CD4-positive, alpha-beta memory T cell (primary cell): ENCODE results near the gene AGAP9. TPM values are rescaled to one million over a fixed set of nuclear protein-coding genes. Genes with fewer than 3 reads are reported as not detected.
"Not testable (repeated sequence)": the region's sequence is repeated elsewhere in the genome, so short reads cannot be mapped to it uniquely, and the experiment has no call there.

Experiments used
- CTCF ChIA-PET: fragments of 350-600 bp; sonication (Branson Sonifier 250); formaldehyde crosslinking; loops from one replicate; lab custom pipeline; 2021; ENCODE audit warnings: inconsistent platforms; ENCODE audit not compliant: partially characterized antibody; lab: Charles Lee
- POLR2A ChIA-PET: fragments of 350-600 bp; sonication (Branson Sonifier 250); formaldehyde crosslinking; loops from one replicate; lab custom pipeline; 2021; ENCODE audit not compliant: partially characterized antibody; lab: Charles Lee
- DNase-seq, 5 donors: peaks; one replicate each; pipeline versions ENCODE4 v3.0.0 to v3.0.0-alpha.2; 2020 to 2022; ENCODE audit warnings: mixed read lengths in 1 of 5
- H3K27ac ChIP-seq: one replicate; pipeline ENCODE4 v1.7.0; 2013; ENCODE audit warnings: low read depth, low read length
- H3K27me3 ChIP-seq: 2 replicates; pipeline ENCODE4 v1.7.0; 2013; ENCODE audit warnings: mild to moderate bottlenecking, low read length, moderate library complexity; ENCODE audit not compliant: insufficient read depth
- H3K36me3 ChIP-seq: 2 replicates; pipeline ENCODE4 v1.7.0; 2013; ENCODE audit warnings: mild to moderate bottlenecking, low read length, moderate library complexity; ENCODE audit not compliant: insufficient read depth
- H3K4me1 ChIP-seq: 2 replicates; pipeline ENCODE4 v1.7.0; 2013; ENCODE audit warnings: mild to moderate bottlenecking, low read length, moderate library complexity; ENCODE audit not compliant: insufficient read depth
- H3K4me3 ChIP-seq, 2 donors: one replicate each; pipeline ENCODE4 v1.7.0; 2013; ENCODE audit warnings: low read length in 2 of 2, mild to moderate bottlenecking in 1 of 2
- H3K9me3 ChIP-seq, 2 donors: one replicate each; pipeline ENCODE4 v1.7.0; 2013; ENCODE audit warnings: low read length in 2 of 2, control low read depth in 1 of 2; ENCODE audit not compliant: control insufficient read depth in 1 of 2
- H3K27ac Mint-ChIP-seq, 7 donors: one replicate each; pipeline ENCODE4 v1.8.0; 2020 to 2021; ENCODE audit warnings: mixed read lengths in 7 of 7, mild to moderate bottlenecking in 6 of 7, inconsistent platforms in 3 of 7, moderate library complexity in 3 of 7
- H3K27me3 Mint-ChIP-seq, 2 donors: one replicate each; pipeline ENCODE4 v1.8.0; 2020 to 2021; ENCODE audit warnings: mixed read lengths in 2 of 2
- H3K36me3 Mint-ChIP-seq, 2 donors: one replicate each; pipeline ENCODE4 v1.8.0; 2020 to 2021; ENCODE audit warnings: mixed read lengths in 2 of 2, inconsistent platforms in 1 of 2, mild to moderate bottlenecking in 1 of 2
- H3K4me1 Mint-ChIP-seq, 4 donors: one replicate each; pipeline ENCODE4 v1.8.0; 2020 to 2021; ENCODE audit warnings: mixed read lengths in 4 of 4, mild to moderate bottlenecking in 1 of 4
- H3K4me3 Mint-ChIP-seq, 8 donors: one replicate each; pipeline ENCODE4 v1.8.0; 2020 to 2021; ENCODE audit warnings: mixed read lengths in 8 of 8, mild to moderate bottlenecking in 7 of 8, moderate library complexity in 6 of 8, inconsistent platforms in 3 of 8
- H3K9me3 Mint-ChIP-seq, 8 donors: one replicate each; pipeline ENCODE4 v1.8.0; 2020 to 2021; ENCODE audit warnings: mixed read lengths in 8 of 8, mild to moderate bottlenecking in 5 of 8, inconsistent platforms in 3 of 8, moderate library complexity in 1 of 8
- intact Hi-C: fragments of 100-400 bp; cut with micrococcal nuclease; formaldehyde crosslinking; loops from one replicate; pipeline ENCODE4 v1.15.1; 2023
- polyA plus RNA-seq, 2 donors: library from polyadenylated mRNA; unstranded; fragments of 300-500 nt; fragmentation: Illumina TruSeq; gene quantifications; one replicate each; pipeline ENCODE4 v1.2.3, GENCODE V29; 2021
- total RNA-seq, 2 experiments: library from RNA; stranded (reverse); gene quantifications; one replicate each; pipeline ENCODE4 v1.2.3, GENCODE V29; 2021

Gene AGAP9
- total and polyA plus RNA-seq, 4 experiments from 2014 or later, result 1.0 to 12.3 (median 11.3) TPM; not detected in 1

GRCh38 chr10:47485943-47486342 lies 37.5 kb downstream of the AGAP9 start:
- H3K27ac ChIP-seq, H3K4me1 Mint-ChIP-seq: not testable (repeated sequence)

GRCh38 chr10:47484786-47485185 lies 38.7 kb downstream of the AGAP9 start:
- intact Hi-C loops, H3K27me3 ChIP-seq, H3K36me3 ChIP-seq, H3K27me3 Mint-ChIP-seq, H3K4me1 ChIP-seq, H3K36me3 Mint-ChIP-seq, CTCF ChIA-PET, POLR2A ChIA-PET, H3K4me3 ChIP-seq, H3K27ac ChIP-seq, H3K9me3 Mint-ChIP-seq, H3K27ac Mint-ChIP-seq, DNase-seq, H3K9me3 ChIP-seq, H3K4me3 Mint-ChIP-seq, H3K4me1 Mint-ChIP-seq: not testable (repeated sequence)

More at GRCh38 chr10:47485943-47486342, 37.5 kb downstream of the AGAP9 start:
- H3K36me3 Mint-ChIP-seq, H3K36me3 ChIP-seq, H3K4me1 ChIP-seq, H3K4me3 Mint-ChIP-seq, H3K27ac Mint-ChIP-seq, CTCF ChIA-PET, H3K4me3 ChIP-seq, H3K9me3 ChIP-seq, H3K27me3 ChIP-seq, intact Hi-C loops, H3K9me3 Mint-ChIP-seq, H3K27me3 Mint-ChIP-seq, DNase-seq, POLR2A ChIA-PET: not testable (repeated sequence)

- CTCF ChIA-PET, POLR2A ChIA-PET: not testable (repeated sequence)
Measured at GRCh38 chr10:47483923-47484322, 39.5 kb downstream of the AGAP9 start, which contains the start of gene ANXA8. Gene ANXA8, minus strand, starts transcription at chr10:47484115. Its CDS starts 182 bp downstream, at chr10:47483933.

DNA sequence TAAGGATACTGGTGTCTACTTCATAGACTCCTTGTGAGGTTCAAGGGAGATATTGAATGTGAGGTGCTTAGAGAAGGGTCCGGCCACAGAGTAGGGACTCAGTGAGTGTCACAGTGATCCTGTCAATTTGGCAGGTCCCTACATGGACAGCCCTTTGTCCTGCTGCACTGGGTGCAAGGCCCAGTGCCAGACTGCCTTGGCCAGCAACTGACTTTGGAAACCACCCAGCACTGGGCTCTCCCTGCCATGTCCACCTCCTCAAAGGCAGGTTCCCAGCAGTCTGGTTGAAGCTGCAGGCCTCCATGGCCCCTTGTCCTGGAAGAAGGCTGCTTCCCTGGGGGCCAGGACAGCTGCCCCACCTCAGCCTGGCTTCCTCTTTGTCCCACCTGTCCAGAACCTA lies 41.1 kb downstream of the AGAP9 start:
- intact Hi-C loops, H3K27me3 Mint-ChIP-seq, H3K4me3 Mint-ChIP-seq, H3K36me3 Mint-ChIP-seq, H3K27ac ChIP-seq, H3K27me3 ChIP-seq, H3K4me1 Mint-ChIP-seq, H3K4me1 ChIP-seq, H3K27ac Mint-ChIP-seq, H3K36me3 ChIP-seq, DNase-seq, H3K9me3 ChIP-seq, CTCF ChIA-PET, H3K9me3 Mint-ChIP-seq, H3K4me3 ChIP-seq, POLR2A ChIA-PET: not testable (repeated sequence)

More at GRCh38 chr10:47483923-47484322, 39.5 kb downstream of the AGAP9 start, which contains the start of gene ANXA8:
- DNase-seq, H3K36me3 ChIP-seq, H3K27ac Mint-ChIP-seq, H3K36me3 Mint-ChIP-seq, H3K27me3 Mint-ChIP-seq, H3K27ac ChIP-seq, H3K9me3 Mint-ChIP-seq, H3K4me3 ChIP-seq, H3K4me1 ChIP-seq, intact Hi-C loops, H3K27me3 ChIP-seq, H3K4me3 Mint-ChIP-seq, H3K9me3 ChIP-seq, H3K4me1 Mint-ChIP-seq: not testable (repeated sequence)

- H3K4me1 ChIP-seq, H3K36me3 ChIP-seq, intact Hi-C loops, POLR2A ChIA-PET, H3K36me3 Mint-ChIP-seq, H3K27me3 Mint-ChIP-seq, H3K27ac ChIP-seq, CTCF ChIA-PET, H3K9me3 ChIP-seq, H3K9me3 Mint-ChIP-seq, H3K27ac Mint-ChIP-seq, DNase-seq, H3K4me3 Mint-ChIP-seq, H3K4me3 ChIP-seq, H3K4me1 Mint-ChIP-seq, H3K27me3 ChIP-seq: not testable (repeated sequence)
Measured at GRCh38 chr10:47481768-47482181, 41.7 kb downstream of the AGAP9 start.

GRCh38 chr10:47481182-47481766 lies 42.2 kb downstream of the AGAP9 start:
- intact Hi-C loops, H3K9me3 Mint-ChIP-seq, H3K27me3 ChIP-seq, H3K9me3 ChIP-seq, H3K4me1 Mint-ChIP-seq, POLR2A ChIA-PET, CTCF ChIA-PET, H3K27ac Mint-ChIP-seq, H3K27ac ChIP-seq, H3K4me3 Mint-ChIP-seq, H3K4me3 ChIP-seq, H3K4me1 ChIP-seq, H3K27me3 Mint-ChIP-seq, H3K36me3 ChIP-seq, H3K36me3 Mint-ChIP-seq, DNase-seq: not testable (repeated sequence)

- H3K36me3 ChIP-seq, H3K27me3 Mint-ChIP-seq, H3K36me3 Mint-ChIP-seq, H3K27ac ChIP-seq, H3K27ac Mint-ChIP-seq, DNase-seq, H3K4me3 Mint-ChIP-seq, H3K4me1 Mint-ChIP-seq, intact Hi-C loops, H3K27me3 ChIP-seq, H3K4me3 ChIP-seq, CTCF ChIA-PET, POLR2A ChIA-PET, H3K9me3 ChIP-seq, H3K9me3 Mint-ChIP-seq, H3K4me1 ChIP-seq: not testable (repeated sequence)
Measured at GRCh38 chr10:47480133-47480532, 43.3 kb downstream of the AGAP9 start.

GRCh38 chr10:47478114-47478513 lies 45.3 kb downstream of the AGAP9 start:
- H3K27me3 Mint-ChIP-seq, H3K27ac Mint-ChIP-seq, POLR2A ChIA-PET, H3K36me3 ChIP-seq, intact Hi-C loops, H3K27me3 ChIP-seq, H3K4me3 Mint-ChIP-seq, H3K9me3 Mint-ChIP-seq, H3K4me1 Mint-ChIP-seq, H3K27ac ChIP-seq, CTCF ChIA-PET, H3K9me3 ChIP-seq, H3K4me3 ChIP-seq, H3K36me3 Mint-ChIP-seq, H3K4me1 ChIP-seq: not testable (repeated sequence)
- DNase-seq, result peak in 1 of 5 donors; percentile 7
